Liver (tissue), 3 donors: ENCODE data around the gene GLB1L3.

Experiments
- GABPA ChIP-seq, 2 donors: IDR thresholded peaks in 1 of 2; conservative IDR thresholded peaks in 1 of 2; 2 replicates each; pipeline ENCODE4 v1.6.1; 2016; ENCODE audit warnings: antibody characterized with exemption in 2 of 2, mild to moderate bottlenecking in 1 of 2, moderate library complexity in 1 of 2
- JUND ChIP-seq, 2 donors: IDR thresholded peaks; 2 replicates each; pipeline ENCODE4 v1.6.1; 2016; ENCODE audit warnings: antibody characterized with exemption in 2 of 2
- MAX ChIP-seq: IDR thresholded peaks from 2 replicates; pipeline ENCODE4 v1.6.1; 2016; ENCODE audit warnings: antibody characterized with exemption
- RAD21 ChIP-seq, 2 donors: IDR thresholded peaks; 2 replicates each; pipeline ENCODE4 v1.6.1; 2016; ENCODE audit warnings: antibody characterized with exemption in 2 of 2, mild to moderate bottlenecking in 2 of 2
- TAF1 ChIP-seq: conservative IDR thresholded peaks from 2 replicates; pipeline ENCODE4 v1.6.1; 2016; ENCODE audit warnings: antibody characterized with exemption, mild to moderate bottlenecking
- ZBTB33 ChIP-seq: IDR thresholded peaks from 2 replicates; pipeline ENCODE4 v1.6.1; 2016; ENCODE audit warnings: antibody characterized with exemption
- TF ChIP-seq, protein P1 (sequence below): fragments of 150-350 bp; IDR thresholded peaks from 2 replicates; pipeline ENCODE4 v1.5.1; 2017; ENCODE audit warnings: improper control_type of control experiment, low read depth, low read length; ENCODE audit not compliant: missing input control
- TF ChIP-seq, protein P2 (sequence below): IDR thresholded peaks from 2 replicates; pipeline ENCODE4 v1.6.1; 2016; ENCODE audit warnings: antibody characterized with exemption
- donor health status: healthy.
- donor health status: healthy.

DNA sequence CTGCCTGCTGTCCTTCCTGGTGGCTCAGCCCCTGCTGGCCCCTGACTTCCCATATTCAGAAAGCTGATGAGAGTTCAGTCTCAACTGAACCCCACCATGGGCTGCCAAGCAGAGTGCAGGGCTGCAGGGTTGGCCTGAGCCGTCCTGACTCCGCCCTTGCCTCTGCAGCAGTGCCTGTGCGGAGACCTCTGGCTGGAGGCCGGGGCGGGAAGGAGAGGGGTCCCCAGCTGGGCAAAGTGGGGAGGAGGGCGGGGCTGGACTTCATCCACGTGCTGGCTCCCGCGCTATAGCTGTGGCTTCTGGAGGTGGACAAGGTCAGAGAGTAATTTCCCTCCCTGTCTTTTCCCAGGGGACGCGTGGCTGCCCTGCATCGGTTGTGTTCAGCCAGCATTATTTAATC lies 13.6 kb downstream of the GLB1L3 start:
- TF ChIP-seq, protein P1, sequence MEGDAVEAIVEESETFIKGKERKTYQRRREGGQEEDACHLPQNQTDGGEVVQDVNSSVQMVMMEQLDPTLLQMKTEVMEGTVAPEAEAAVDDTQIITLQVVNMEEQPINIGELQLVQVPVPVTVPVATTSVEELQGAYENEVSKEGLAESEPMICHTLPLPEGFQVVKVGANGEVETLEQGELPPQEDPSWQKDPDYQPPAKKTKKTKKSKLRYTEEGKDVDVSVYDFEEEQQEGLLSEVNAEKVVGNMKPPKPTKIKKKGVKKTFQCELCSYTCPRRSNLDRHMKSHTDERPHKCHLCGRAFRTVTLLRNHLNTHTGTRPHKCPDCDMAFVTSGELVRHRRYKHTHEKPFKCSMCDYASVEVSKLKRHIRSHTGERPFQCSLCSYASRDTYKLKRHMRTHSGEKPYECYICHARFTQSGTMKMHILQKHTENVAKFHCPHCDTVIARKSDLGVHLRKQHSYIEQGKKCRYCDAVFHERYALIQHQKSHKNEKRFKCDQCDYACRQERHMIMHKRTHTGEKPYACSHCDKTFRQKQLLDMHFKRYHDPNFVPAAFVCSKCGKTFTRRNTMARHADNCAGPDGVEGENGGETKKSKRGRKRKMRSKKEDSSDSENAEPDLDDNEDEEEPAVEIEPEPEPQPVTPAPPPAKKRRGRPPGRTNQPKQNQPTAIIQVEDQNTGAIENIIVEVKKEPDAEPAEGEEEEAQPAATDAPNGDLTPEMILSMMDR: no peak
- no peak for TF ChIP-seq GABPA (IDR thresholded peaks at IDR 0.05 in 1 of 2, conservative IDR thresholded peaks at IDR 0.05 in 1 of 2)
- no peak for TF ChIP-seq RAD21 (IDR thresholded peaks at IDR 0.05)
- TF ChIP-seq, protein P2, sequence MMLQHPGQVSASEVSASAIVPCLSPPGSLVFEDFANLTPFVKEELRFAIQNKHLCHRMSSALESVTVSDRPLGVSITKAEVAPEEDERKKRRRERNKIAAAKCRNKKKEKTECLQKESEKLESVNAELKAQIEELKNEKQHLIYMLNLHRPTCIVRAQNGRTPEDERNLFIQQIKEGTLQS: no peak
- no peak for TF ChIP-seq TAF1
- TF ChIP-seq ZBTB33: no peak
- no peak for TF ChIP-seq MAX
- TF ChIP-seq JUND (IDR thresholded peaks at IDR 0.05): no peak
